COLO668 (cell line): ENCODE data around the gene MICAL2.

Experiments
- DNase-seq: peaks from one replicate; lab custom pipeline; 2025; ENCODE audit not compliant: unreplicated experiment; lab: John Stamatoyannopoulos, UW

Gene MICAL2

DNA sequence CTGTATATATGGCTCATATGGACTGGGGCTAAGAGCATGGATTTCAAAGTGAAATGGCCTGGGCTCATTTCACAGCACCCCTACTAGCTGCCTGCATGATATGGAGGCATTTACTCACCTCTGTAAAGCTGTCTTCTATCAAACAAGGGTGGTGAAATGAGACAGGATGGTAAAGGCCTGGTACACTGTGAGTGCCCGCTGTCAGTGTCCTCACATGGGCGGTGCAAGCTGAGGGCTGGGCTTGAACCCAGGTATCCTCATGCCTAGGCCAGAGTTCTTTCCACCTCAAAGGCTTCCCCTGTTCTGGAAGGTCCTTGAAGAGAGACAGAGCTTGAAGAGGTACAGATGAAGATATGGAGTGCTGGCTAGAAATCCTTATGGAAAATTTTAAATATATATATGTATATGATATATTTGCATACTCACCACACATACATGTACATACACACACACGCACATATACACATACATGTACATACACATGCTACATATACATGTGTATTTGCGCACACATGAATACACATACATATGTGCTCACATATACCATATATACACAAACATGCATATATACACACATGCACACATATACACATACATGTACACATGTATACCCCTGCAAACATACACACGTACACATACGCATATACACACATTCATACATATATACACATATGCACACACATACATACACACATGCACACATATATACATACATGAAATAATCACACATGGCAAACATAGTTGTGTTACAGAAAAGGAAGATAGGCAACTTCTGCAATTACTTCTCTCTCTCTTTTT, 44.7 kb downstream of the MICAL2 start:
- no peak for DNase-seq

DNA sequence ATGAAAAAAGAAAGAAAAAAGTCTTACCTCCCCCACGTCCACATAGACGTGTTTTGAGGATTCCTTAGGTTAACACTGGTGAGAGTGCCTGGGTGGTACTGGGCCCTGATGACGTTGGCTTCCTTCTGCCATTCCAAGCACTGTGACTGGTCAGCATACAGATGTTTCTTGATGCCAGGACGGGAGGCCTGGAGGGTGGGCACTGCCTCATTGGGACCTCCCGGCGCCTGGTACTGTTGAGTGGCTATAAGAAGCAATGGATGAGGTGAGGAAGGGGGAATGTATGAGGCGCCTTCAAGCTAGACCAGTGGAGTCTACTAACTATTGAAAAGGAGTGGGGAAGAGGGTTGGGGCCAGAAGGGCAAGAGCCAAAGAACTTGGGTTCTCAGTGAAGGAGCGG, 45.3 kb downstream of the MICAL2 start:
- DNase-seq = no peak

DNA sequence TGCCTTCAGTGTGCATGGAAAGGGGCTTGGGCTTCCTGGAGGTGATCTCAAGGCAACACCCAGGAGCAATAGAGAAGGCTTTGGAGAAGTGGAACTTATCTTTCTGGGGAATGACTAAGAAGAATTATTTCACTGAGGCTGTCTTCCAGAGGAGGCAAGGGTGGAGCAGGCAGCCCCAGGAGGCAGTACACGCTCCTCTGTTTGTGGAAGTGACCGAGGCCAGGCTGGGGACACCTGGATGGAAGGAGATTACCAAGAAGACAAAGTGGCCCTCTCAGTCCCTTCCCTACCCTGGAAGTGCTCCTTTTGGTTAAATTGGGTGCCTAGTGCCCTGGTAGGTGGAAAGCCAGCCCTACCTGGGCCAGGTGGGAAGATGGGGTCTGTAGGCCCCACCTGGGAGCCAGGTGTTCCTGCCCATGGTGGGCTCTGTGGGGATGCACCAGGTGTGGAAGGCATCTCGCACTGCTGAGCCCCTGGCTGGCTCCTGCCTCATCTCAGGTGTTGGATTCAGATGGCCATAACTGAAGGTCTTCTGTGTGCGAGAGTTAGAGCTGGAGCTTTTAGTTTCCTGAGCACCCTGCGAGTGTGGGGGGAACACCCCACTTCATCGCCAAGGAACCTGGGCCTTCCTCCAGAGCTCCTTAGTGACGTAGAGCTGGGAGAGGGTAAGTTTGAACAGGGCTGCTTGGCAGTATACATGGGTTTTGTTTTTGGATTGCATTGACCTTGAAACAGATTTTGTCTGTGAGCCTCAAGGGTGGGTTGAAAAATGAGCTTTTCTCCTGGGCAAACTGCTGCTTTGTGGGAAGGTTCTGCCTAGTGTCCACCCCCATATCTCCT, 46.1 kb downstream of the MICAL2 start:
- DNase-seq = no peak

DNA sequence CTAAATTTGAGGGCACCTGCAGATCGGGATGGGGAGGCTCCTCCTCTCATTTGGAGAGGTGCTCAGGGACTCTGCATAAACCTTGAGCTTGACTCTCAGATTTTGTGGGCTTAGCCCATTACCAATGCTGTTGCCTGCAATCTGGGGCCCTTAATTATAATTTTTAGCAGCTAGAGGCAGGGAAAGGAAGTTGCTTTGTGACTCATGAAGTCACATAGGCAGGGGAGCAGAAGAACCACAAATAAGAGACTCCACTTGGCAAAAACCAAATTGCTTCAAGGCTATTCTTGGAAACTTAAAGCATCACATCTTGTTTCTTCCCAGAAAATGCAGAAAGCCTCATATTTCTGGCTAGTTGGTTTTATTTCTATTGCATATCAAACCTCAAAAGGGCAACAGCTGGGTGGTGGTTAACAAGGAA, 46.9 kb downstream of the MICAL2 start:
- no peak for DNase-seq

DNA sequence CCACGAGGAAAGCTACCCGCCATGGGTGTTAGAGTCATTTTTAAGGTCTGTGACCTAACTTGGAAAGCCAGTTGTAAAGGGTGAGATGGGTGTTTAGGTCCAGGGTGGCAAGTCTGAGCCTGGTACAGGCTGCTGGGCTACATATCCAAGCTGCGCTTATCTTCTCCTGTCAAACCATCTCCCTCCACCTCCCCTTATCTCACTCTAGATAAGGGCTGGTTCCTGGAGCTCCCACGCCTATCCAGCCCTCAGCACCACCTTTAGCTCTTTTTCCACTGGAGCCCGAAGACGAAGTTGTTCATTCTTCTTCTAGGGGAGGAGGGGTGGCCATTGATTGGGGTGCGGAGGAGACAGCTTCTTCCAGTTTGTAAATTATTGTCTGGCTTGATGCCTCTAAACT, 48.5 kb downstream of the MICAL2 start:
- no peak for DNase-seq

DNA sequence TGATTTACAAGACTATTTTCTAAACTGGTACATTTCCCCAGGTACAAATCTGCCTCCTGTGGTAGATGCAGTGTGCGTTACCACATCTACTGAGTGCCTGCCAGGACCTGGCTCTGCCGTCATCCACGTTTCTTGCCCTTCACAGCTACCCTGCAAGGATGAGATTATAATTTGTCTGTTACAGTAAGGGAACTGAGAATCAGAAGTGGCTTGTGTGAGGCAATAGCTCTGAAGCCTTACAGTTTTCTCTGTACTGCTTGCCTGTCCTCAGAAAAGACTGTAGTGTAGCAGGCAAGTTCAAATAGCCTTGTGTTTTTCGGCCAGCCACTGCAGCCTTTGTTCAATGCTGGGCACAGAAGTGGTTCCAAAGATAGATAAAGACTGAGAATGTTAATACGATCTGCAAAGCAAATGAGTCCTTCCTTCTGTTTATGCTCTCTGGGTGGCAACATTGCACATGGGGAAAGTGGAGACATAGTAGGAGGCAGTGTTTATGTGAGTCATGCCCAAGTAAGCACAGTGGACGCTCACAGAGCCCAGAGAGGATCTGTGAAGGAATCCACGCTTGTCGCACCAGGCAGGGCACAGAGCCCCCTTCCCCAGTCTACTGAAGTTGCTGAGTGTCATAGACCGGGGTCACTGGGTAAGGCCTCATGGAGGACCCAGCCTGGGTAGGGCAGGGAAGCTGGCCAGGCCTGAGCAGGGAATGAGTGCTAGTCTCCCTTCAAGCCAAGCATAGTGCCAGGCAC, 49.1 kb downstream of the MICAL2 start:
- no peak for DNase-seq

DNA sequence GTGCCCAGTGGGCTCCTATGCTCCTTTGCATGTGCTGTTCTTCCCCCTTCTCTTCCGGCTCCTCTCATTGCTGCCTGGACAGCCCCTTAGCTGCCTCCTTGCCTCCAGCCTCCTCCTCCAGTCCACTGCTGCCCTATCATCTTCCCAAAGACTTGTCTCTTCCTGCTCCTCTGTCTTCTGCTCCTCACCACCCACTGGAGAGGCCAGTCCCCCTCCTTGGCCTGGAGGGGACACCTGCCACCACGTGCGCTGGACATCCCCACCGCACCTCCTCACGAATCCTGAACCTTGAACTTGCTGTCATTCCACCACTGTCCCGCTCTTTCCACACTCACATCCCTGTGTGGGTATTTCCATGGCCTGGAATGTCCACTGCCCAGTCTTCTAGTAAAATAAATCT, 49.8 kb downstream of the MICAL2 start:
- DNase-seq = no peak

DNA sequence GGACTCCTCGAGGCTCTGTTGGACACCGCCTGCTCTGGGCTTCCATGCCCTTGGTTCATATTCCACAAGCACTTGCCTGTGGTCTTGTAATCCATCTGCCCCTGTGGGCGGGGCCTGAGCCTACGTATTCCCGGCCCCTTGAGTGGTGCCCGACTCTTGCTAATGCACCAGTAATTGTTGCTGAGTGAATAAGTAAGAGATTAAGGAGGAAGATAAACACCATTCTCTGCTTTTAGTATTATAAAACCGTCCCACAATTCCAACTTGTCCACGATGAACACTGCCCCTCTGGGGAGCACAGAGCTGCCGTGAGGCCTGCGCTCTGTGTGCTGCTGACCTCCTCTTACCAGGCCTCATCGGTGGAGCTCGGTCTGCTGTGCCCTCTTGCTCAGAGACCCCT, 50.3 kb downstream of the MICAL2 start:
- DNase-seq = no peak

DNA sequence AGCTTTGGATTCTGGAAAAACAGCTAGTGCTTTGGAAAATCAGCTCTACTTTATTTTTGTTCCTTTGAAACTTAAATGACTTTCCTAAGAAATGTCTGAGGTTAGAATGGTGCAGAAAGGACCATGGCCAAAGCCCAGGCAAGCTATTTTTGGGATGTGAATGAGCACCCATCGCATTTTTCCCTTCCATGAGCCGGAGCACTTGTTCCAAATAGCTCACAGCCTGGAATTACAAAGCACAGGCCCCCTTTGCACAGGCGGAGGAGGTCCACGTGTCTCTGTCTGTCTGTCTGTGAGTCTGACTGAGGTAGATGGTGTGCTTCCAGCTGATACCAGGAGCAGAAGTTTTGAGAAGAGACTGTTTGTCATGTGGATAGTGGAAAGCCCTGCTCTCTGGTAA, 50.7 kb downstream of the MICAL2 start:
- DNase-seq = no peak

DNA sequence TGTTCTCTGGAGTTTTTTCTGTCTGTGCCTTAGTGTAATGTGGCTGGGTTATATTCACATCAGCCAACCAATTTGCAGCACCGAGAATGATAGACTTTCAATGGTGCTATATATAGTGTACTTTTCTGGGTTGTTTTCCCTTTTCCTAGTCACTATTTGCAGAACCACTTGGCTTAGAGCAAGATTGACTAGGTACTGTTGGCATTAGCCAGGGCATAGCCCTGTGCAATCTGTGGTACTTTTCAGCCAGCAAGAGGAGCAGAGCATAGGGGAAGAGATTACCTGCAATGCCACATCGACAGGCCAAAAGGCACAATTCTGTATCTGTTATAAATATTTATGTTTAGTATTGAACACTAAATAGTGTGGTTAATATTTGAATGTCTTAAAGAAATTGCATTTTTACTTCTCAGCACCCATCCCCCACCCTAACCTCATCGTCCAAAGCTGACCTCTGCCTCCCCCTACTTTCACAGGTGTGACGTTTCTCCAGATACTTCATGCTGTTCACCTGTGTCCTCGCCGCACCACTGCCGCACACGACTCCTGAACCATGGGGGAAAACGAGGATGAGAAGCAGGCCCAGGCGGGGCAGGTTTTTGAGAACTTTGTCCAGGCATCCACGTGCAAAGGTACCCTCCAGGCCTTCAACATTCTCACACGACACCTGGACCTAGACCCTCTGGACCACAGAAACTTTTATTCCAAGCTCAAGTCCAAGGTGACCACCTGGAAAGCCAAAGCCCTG, 51.4 kb downstream of the MICAL2 start:
- DNase-seq = no peak

DNA sequence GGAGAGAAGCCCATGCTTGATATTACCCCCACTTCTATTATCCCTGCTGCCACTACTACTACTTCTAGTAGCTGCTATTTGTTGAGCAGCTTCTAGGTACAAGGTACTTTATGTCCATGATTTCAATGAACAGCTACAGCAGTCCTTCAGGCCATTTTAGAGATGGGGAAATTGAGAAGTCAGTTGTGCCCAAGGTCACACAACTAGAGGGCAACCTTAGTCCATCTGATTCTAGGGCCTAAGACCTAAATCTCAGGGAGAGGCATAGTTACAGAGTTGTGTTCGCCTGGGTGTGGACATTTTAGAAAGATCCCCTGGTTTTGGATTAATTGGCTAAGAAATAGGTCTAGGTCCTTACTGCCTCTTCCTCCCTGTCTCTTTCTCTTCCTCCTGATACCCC, 52.3 kb downstream of the MICAL2 start:
- DNase-seq = no peak

DNA sequence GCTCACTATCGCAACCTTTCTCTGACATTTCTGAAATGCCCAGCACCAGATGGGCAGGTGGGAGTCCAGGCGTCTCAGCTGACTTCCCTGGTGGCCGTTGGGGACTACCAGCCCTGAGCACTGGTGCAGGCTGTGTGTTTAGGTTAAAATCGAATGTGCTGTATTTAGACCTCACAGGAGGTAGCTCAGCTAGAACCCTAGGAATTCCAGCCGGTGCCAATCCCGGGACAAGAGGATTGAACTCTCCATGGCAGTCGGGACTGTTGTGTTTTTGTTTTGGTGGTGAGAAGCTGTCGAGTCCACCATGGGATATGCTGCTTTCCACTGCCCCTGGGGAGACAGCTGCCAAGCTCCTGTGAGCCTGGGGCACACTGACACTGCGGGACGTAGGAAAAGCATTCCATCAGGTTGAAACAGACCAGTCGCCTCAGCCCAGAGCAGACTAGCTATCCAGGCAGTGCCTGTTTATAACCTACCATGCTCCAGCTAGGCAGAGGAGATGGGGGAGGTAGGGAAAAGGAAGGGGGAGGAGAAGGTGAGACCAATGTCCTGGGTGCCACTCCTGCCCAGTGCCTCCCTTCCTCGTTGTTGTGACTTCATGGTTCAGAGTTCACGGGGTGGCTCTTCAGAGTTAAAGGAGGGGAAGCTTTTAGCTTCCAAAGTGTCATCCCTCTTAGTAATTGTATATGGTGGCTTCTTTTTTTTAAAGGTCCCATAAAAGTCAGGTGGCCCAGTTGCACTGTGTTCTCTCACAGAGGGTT, 53.0 kb downstream of the MICAL2 start:
- no peak for DNase-seq

DNA sequence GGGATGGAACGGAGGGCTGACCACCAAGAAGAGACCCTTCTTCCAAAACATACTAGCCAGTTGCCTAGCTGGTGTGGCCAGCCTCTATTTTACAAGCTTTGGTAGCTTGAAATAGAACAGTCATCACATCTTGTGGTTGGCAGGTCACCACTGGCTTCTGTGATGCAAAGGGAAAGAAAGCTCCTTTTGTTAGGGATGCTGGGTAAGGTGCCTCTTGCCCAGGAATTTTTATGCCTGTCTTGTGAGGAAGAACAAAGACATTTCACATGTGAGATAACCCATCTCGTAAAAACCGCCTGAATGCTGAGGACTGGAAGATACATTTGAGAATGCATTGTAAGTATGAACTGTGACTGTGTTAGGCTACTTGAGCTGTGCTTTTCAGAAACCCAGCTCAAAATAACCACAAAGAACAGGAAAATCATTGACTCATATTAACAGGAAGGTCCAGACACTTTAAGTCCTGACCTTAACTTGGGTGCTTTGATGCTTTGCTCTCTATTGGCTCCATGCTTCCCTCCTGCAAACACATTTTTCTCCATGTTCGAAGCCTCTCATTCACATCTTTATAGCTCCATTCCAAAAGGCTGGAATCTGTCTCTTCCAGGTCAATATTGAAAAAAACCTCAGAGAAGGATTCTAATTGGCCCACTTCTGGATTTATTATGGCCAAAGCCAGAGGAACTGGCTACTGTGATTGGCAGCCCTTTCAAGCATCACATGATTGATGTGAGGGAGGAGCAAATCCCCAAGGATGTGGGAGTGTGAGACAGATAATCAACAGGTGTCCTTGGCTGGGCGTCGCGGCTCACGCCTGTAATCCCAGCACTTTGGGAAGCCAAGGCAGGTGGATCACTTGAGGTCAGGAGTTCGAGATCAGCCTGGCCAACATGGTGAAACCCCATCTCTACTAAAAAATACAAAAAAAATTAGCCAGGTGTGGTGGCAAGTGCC, 53.9 kb downstream of the MICAL2 start:
- DNase-seq = no peak

DNA sequence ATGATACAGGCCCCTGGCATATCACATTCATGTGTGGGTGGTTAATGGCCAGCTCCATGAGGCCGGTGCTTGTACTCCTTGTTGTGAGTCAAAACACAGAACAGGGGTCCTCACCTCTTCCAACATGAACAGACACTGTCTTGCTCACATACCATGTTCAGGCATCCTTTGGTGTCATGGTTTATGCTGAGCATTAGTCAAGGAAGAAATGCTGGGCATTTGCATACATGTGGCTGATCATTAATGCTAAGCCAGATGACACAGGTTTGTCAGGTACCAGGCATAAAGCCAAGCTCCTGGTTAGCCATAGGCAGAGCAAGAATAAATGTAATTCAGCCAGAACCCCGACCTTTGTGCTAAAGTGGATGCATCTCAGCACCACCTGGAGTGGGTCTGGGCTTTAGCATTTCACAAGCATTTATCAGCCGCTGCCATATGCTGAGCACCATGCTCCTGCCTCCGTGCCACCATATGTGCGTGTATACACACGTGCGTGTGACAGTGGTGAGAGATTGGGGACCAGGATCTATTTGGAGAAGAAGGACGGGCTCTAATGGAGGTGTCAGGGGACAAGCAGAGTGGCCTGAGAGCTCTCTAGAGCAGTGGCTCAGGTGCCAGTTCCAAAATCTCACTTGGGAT, 55.0 kb downstream of the MICAL2 start:
- no peak for DNase-seq

DNA sequence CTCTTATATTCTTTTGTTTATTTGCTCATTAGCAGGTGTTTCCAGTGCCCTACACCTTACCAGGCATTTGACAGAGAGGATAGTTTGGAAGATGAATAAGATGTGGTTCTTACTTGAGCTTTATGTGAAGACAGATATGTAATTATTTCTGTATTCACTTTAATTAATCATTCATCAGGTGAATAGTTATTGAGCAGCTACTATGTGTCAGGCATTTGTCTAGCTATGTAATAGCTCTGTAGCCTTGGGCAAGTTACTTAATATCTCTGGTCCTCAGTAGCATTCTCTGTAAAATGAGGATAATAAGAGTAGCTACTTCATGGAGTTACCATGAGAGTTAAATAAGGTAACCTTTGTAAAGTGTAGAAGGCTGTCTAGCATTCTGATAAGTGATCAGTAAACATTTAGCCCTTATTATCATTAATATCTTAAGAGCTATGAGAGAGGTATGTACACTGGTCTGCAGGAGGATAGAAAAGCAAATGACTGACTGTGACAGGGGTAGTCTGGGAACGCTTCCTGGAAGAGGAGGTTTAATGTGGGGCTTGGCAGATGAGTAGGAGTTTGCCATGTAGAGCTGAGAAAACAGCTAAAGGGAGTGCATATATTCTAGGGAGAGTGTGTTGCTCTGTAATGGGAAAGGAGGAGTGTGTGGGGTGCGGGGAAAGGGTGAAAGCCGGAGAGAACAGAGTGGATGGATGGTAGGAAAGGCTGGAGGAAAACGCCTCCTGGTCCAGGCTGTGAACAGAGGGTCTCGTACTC, 56.1 kb downstream of the MICAL2 start:
- no peak for DNase-seq

DNA sequence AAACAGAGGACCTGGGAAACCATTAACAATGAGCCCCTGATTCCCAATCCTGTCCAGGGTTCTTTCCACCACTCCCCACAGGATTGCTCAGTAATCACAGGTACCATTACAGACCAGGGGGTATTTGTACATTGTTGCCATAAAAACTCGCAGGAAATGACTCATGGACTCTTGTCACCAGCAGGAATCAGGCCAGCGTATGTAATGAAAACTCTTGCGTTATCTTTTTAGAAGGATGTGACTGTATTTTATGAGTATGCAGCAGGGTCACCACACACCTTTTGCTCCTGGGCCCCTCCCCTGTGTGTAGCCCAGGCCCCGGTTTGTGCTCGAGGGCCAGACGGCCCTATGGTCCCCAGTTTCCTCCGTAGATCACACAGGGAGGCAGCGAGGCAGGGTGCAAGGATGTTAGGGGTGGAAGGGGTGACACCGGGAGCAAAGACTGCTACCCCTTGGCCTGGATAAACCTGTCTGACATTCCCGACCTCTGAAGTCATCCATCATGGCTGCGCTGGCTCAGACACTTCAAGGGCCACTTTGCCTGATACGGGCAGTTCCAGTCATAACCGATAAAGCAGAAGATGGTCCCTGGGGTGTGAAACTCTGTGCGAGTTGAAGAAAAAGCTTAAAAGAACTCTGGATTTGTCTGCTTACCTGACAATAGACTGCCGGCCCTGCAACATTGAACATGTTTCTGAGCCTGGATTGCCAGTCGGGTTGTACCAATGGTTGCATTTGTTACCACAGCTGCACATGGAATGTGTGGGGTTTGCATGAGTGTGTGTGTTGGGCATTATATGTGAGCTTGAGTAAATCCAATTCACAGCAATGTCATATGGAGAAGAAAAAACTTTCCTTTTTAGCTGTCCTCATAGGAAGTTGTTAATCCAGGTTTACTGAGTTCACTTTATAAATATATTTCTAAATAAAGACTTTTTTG, 56.9 kb downstream of the MICAL2 start:
- peak; percentile 40 for DNase-seq

DNA sequence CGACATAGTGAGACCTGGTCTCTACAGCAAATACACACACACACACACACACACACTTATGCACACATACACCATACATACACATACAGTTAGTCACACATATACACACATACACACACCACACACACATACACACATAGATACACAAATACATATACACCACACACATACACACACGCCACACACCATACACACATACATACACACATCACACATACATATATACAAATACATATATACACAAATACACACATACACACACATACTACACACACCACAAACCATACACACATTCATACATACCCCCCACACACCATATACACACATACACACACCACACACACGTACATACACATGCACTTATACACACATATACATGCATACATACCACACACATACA, 57.7 kb downstream of the MICAL2 start:
- DNase-seq = no peak
